Panc1 (cell line): ENCODE results near the gene GPC3. TPM values are rescaled to one million over a fixed set of nuclear protein-coding genes. Genes with fewer than 3 reads are reported as not detected.

ENCODE experiments used
- ATAC-seq: fragments of 200-7000 bp; cut with Tn5 transposase; 2 replicates; pipeline ENCODE4 v1.9.1; 2020; ENCODE audit warnings: mild to moderate bottlenecking, moderate library complexity
- BruUV-seq: library from RNA; stranded (reverse); fragments of 400-500 nt; replicated peaks from 2 replicates; lab custom pipeline; 2021; lab: Mats Ljungman, UMichigan
- CTCF ChIA-PET: fragments of 300-600 bp; sonication (Branson Sonifier 250); formaldehyde crosslinking; loops from one replicate; lab custom pipeline; 2022; ENCODE audit warnings: antibody characterized with exemption; lab: Charles Lee
- POLR2A ChIA-PET: fragments of 300-600 bp; sonication (Branson Sonifier 250); formaldehyde crosslinking; loops from one replicate; lab custom pipeline; 2022; ENCODE audit warnings: antibody characterized with exemption; lab: Charles Lee
- DNase-seq: peaks from one replicate; pipeline ENCODE4 v3.0.0-alpha.2; 2010; ENCODE audit warnings: low read depth, low spot score
- H3K27ac ChIP-seq: 2 replicates; pipeline ENCODE4 v1.5.1; 2011; ENCODE audit warnings: mild to moderate bottlenecking, low read length, inconsistent platforms
- H3K27me3 ChIP-seq: fragments of 200-500 bp; sonication (Bioruptor generic); 2 replicates; pipeline ENCODE4 v1.6.0; 2014; ENCODE audit warnings: low read length, inconsistent platforms; ENCODE audit not compliant: control insufficient read depth, insufficient read depth
- H3K36me3 ChIP-seq: fragments of 200-500 bp; sonication (Bioruptor generic); 2 replicates; pipeline ENCODE4 v1.5.1; 2014; ENCODE audit warnings: inconsistent platforms, mild to moderate bottlenecking, low read length, moderate library complexity; ENCODE audit not compliant: control insufficient read depth, insufficient read depth
- H3K4me1 ChIP-seq: 2 replicates; pipeline ENCODE4 v1.5.1; 2011; ENCODE audit warnings: inconsistent platforms, mild to moderate bottlenecking, low read length, moderate library complexity; ENCODE audit not compliant: control insufficient read depth, insufficient read depth
- H3K4me3 ChIP-seq, 2 experiments: 2 replicates each; pipeline ENCODE4 v1.5.1; 2011 to 2012; ENCODE audit warnings: low read depth in 2 of 2, low read length in 2 of 2, mild to moderate bottlenecking in 2 of 2, inconsistent platforms in 1 of 2, moderate library complexity in 1 of 2
- H3K9me3 ChIP-seq: fragments of 200-500 bp; sonication (Bioruptor generic); 2 replicates; pipeline ENCODE4 v1.5.1; 2014; ENCODE audit warnings: low read depth, mild to moderate bottlenecking, inconsistent platforms, low read length, moderate library complexity; ENCODE audit not compliant: control insufficient read depth, insufficient read depth
- CTCF ChIP-seq: fragments of 450-650 bp; IDR thresholded peaks from 2 replicates; pipeline ENCODE4 v1.5.1; 2017; ENCODE audit warnings: mild to moderate bottlenecking
- POLR2AphosphoS5 ChIP-seq: IDR thresholded peaks from 2 replicates; pipeline ENCODE4 v1.6.1; 2012; ENCODE audit warnings: mild to moderate bottlenecking, low read depth, low read length, moderate library complexity
- SIN3A ChIP-seq: IDR thresholded peaks from 2 replicates; pipeline ENCODE4 v1.6.1; 2012; ENCODE audit warnings: low read depth, mild to moderate bottlenecking, low read length, moderate library complexity, borderline replicate concordance; ENCODE audit not compliant: insufficient read depth
- TCF7L2 ChIP-seq: IDR thresholded peaks from 2 replicates; pipeline ENCODE4 v1.6.1; 2011; ENCODE audit warnings: mild to moderate bottlenecking, low read depth, low read length, inconsistent platforms
- in situ Hi-C: cut with HindIII; loops from 2 replicates; pipeline ENCODE4 v1.10.0; 2016; ENCODE audit warnings: low sequenced_read_pairs, low pct_unique_long_range_greater_than_20kb
- intact Hi-C: fragments of 100-400 bp; cut with micrococcal nuclease; formaldehyde crosslinking; loops from one replicate; pipeline ENCODE4 v1.10.0; 2022; ENCODE audit not compliant: unreplicated experiment
- total RNA-seq: library from RNA; stranded (reverse); gene quantifications from one replicate; pipeline ENCODE4 v1.2.1, GENCODE V29; 2021; ENCODE audit not compliant: unreplicated experiment
- TF ChIP-seq, protein P1 (sequence below), 2 experiments: IDR thresholded peaks; 2 replicates each; pipeline ENCODE4 v1.6.1; 2011 to 2012; ENCODE audit warnings: low read depth in 2 of 2, control low read depth in 1 of 2, low read length in 1 of 2, mild to moderate bottlenecking in 1 of 2, moderate library complexity in 1 of 2; ENCODE audit not compliant: insufficient read depth in 1 of 2

Gene GPC3
- total RNA-seq, 1 experiment from 2014 or later = 0.95 TPM

- in situ Hi-C loops = no loop called here
- no peak for ATAC-seq
- TF ChIP-seq SIN3A = no peak
- TF ChIP-seq, protein P1, sequence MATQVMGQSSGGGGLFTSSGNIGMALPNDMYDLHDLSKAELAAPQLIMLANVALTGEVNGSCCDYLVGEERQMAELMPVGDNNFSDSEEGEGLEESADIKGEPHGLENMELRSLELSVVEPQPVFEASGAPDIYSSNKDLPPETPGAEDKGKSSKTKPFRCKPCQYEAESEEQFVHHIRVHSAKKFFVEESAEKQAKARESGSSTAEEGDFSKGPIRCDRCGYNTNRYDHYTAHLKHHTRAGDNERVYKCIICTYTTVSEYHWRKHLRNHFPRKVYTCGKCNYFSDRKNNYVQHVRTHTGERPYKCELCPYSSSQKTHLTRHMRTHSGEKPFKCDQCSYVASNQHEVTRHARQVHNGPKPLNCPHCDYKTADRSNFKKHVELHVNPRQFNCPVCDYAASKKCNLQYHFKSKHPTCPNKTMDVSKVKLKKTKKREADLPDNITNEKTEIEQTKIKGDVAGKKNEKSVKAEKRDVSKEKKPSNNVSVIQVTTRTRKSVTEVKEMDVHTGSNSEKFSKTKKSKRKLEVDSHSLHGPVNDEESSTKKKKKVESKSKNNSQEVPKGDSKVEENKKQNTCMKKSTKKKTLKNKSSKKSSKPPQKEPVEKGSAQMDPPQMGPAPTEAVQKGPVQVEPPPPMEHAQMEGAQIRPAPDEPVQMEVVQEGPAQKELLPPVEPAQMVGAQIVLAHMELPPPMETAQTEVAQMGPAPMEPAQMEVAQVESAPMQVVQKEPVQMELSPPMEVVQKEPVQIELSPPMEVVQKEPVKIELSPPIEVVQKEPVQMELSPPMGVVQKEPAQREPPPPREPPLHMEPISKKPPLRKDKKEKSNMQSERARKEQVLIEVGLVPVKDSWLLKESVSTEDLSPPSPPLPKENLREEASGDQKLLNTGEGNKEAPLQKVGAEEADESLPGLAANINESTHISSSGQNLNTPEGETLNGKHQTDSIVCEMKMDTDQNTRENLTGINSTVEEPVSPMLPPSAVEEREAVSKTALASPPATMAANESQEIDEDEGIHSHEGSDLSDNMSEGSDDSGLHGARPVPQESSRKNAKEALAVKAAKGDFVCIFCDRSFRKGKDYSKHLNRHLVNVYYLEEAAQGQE (IDR thresholded peaks at IDR 0.05; ENCODE audit: insufficient read depth in 1 of 2, low read depth in 2 of 2, low read length in 1 of 2) = no peak
- TF ChIP-seq POLR2AphosphoS5 = no peak
Measured at GRCh38 chrX:133568109-133568508, 417.3 kb downstream of the GPC3 start.

DNA sequence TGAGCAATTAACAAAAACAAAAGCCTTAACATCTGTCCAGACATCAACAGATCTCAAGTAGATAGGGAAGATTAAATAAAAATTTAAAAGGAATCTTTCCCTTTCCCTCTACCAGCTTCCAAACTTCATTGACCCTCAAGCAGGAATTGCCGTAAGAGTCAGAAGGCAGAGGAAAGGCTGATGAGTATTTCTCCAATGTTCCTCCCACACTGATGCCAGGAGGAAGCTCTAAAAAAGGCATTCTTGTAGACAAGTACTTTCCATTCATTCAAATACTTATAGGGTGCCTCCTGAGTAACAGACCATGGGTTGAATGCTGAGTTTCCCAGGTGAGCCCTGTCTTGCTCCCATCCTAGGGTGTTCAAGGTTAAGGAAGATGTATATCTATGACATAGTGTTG, 418.5 kb downstream of the GPC3 start:
- H3K4me3 ChIP-seq = no peak overlapping the region
- no peaks in the 10 kb centered on the region for H3K27me3 ChIP-seq
- ATAC-seq (no peak), DNase-seq (no peak)
- no peaks in the 10 kb centered on the region for H3K9me3 ChIP-seq
- BruUV-seq = no TSS peak
- H3K27ac ChIP-seq = no peak overlapping the region
- TF ChIP-seq POLR2AphosphoS5 (no peak), SIN3A (no peak), CTCF (no peak), TCF7L2 (no peak)
- TF ChIP-seq, protein P1 (IDR thresholded peaks at IDR 0.05; ENCODE audit: insufficient read depth in 1 of 2, low read depth in 2 of 2, low read length in 1 of 2) = no peak
- ChIA-PET CTCF (no interaction called here), POLR2A (no interaction called here)
- in situ Hi-C loops (no loop called here), intact Hi-C loops (no loop called here)
- H3K4me1 ChIP-seq = no peaks in the 10 kb centered on the region
- no peaks in the 10 kb centered on the region for H3K36me3 ChIP-seq

More at GRCh38 chrX:133568109-133568508, 417.3 kb downstream of the GPC3 start:
- Histone ChIP-seq H3K36me3 (no peaks in the 10 kb centered on the region), H3K4me1 (no peaks in the 10 kb centered on the region), H3K27me3 (no peaks in the 10 kb centered on the region), H3K4me3 (no peak overlapping the region), H3K27ac (no peak overlapping the region), H3K9me3 (no peaks in the 10 kb centered on the region)
- no peak for DNase-seq
- ChIA-PET CTCF (no interaction called here), POLR2A (no interaction called here)
- intact Hi-C loops = no loop called here
- no TSS peak for BruUV-seq
